Stomach (tissue), 9 donors: Measurements from ENCODE around the gene SHANK3. TPM values are rescaled to one million over a fixed set of nuclear protein-coding genes. Genes with fewer than 3 reads are reported as not detected.

Source experiments
- DNase-seq, 2 donors: peaks; one replicate each; pipeline versions ENCODE4 v3.0.0 to v3.0.0-alpha.2; 2013 to 2019
- H3K27ac ChIP-seq, 5 donors: fragments of 200-600 bp in 4 of 5; sonication (generic) in 4 of 5; one replicate each; pipeline ENCODE4 v1.5.1; 2013 to 2019; ENCODE audit warnings: mild to moderate bottlenecking in 1 of 5, moderate library complexity in 1 of 5
- H3K27me3 ChIP-seq, 3 donors: fragments of 200-600 bp; sonication (generic); one replicate each; pipeline ENCODE4 v1.5.1; 2017 to 2019; ENCODE audit warnings: mixed run types in 1 of 3
- H3K36me3 ChIP-seq, 4 donors: fragments of 200-600 bp; sonication (generic); 1 replicate in 3 of 4; 2 replicates in 1 of 4; pipeline ENCODE4 v1.5.1; 2016 to 2019
- H3K4me1 ChIP-seq, 4 donors: fragments of 200-600 bp; sonication (generic); one replicate each; pipeline ENCODE4 v1.5.1; 2016 to 2019
- H3K4me3 ChIP-seq, 4 donors: fragments of 200-600 bp; sonication (generic) in 3 of 4; one replicate each; pipeline ENCODE4 v1.5.1; 2016 to 2019; ENCODE audit warnings: mild to moderate bottlenecking in 1 of 4
- H3K9me3 ChIP-seq, 4 donors: fragments of 200-600 bp; sonication (generic); one replicate each; pipeline ENCODE4 v1.5.1; 2016 to 2019
- EP300 ChIP-seq: sonication (generic); formaldehyde crosslinking; IDR thresholded peaks from one replicate; pipeline ENCODE4 v1.6.1; 2017; ENCODE audit warnings: antibody characterized with exemption
- POLR2A ChIP-seq, 4 donors: fragments of 450-650 bp; IDR thresholded peaks; one replicate each; pipeline ENCODE4 v1.6.1; 2016; ENCODE audit warnings: antibody characterized with exemption in 4 of 4, control low read depth in 2 of 4, mild to moderate bottlenecking in 1 of 4, moderate library complexity in 1 of 4
- POLR2AphosphoS5 ChIP-seq, 3 donors: sonication (generic); formaldehyde crosslinking; IDR thresholded peaks; one replicate each; pipeline ENCODE4 v1.6.1; 2016; ENCODE audit warnings: antibody characterized with exemption in 3 of 3
- WGBS, 5 donors: extraction: QIAGEN DNeasy Blood & Tissue Kit in 3 of 5; methylation state at CpG; one replicate each; pipeline versions ENCODE4 v1.1.5 to v1.1.7; 2013 to 2018; 5-methylcytosine and 5-hydroxymethylcytosine counted together
- intact Hi-C: fragments of 100-400 bp; cut with DNase I; formaldehyde crosslinking; loops from one replicate; pipeline ENCODE4 v1.15.1; 2023; ENCODE audit warnings: low total_unique reads
- polyA plus RNA-seq, 3 donors: library from polyadenylated mRNA; stranded (reverse); fragments of 200-250 nt; gene quantifications; one replicate each; pipeline ENCODE4 v1.2.3, GENCODE V29; 2013
- total RNA-seq, 5 donors: library from RNA; depleted of rRNA; stranded (reverse); fragments of >200 nt; gene quantifications; one replicate each; pipeline versions ENCODE4 v1.1.0 to v1.2.3, GENCODE V29; 2014 to 2016
- TF ChIP-seq, protein P1 (sequence below), 7 experiments: fragments of 450-650 bp in 4 of 7; fragments of 200-600 bp in 3 of 7; sonication (generic) in 3 of 7; IDR thresholded peaks; one replicate each; pipeline ENCODE4 v1.5.1; 2016 to 2019; ENCODE audit warnings: antibody characterized with exemption in 7 of 7, control low read depth in 2 of 7, mild to moderate bottlenecking in 1 of 7
- donor health status: healthy with polysubstance abuse.
- donor health status: Bipolar disorder and iron deficiency.
- donor health status: healthy.

Gene SHANK3
- total and polyA plus RNA-seq, 8 donors = 2.5 to 31.2 (median 5.1) TPM

DNA sequence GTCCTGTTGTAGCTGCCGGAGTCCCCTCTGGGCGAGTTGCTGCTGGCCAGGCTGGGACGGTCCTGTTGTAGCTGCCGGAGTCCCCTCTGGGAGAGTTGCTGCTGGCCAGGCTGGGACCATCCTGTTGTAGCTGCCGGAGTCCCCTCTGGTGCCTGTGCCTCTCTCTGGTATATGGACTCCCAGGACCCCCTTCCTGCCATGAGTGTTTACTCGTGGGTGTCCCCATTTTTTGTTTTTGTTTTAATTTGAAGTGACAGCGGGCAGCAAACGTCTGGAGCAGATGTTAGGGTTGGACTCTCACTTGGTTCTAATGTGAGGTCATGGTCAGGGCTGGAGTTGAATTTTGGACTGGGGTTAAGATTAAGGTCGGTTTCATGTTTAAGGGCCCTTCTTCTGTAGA lies 14.2 kb downstream of the SHANK3 start:
- Histone ChIP-seq H3K27me3 (peaks cover 0 to 33% (median 4%) of the 10 kb centered on the region in 3 donors), H3K4me1 (no peaks in the 10 kb centered on the region), H3K9me3 (peaks cover 0 to 5% (median 0%) of the 10 kb centered on the region in 4 donors), H3K27ac (no peak overlapping the region), H3K4me3 (no peak overlapping the region), H3K36me3 (no peaks in the 10 kb centered on the region)
- DNase-seq = no peak
- no peak for TF ChIP-seq POLR2A (IDR thresholded peaks at IDR 0.05)
- TF ChIP-seq POLR2AphosphoS5 (IDR thresholded peaks at IDR 0.05) = no peak
- 60 to 68% (median 64%) methylated on average over 6 to 9 of the region's 9 CpGs for WGBS, 5 donors
- intact Hi-C loops = no loop called here

DNA sequence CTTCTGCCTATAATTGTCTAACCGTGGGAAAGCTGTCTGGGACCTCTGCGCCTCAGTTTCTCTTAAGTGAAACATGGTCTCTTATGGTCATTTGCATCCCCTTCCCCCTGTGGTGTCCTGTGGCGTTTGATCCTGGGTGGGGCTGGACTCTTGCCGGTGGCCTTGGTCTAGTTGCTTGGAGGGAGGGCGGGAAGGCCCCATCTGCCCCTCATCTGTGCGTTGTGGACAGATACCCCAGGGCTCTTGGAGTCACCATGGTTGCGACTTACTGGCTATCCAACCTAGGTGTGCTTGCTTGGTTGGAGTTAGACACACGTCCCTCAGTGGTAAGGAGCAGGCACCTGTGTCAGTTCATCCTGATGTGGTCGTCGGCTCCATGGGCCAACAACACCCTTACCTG lies 15.2 kb downstream of the SHANK3 start:
- WGBS, 5 donors = 78 to 88% (median 85%) methylated on average over 7 to 10 of the region's 10 CpGs
- peak in 1 of 2 donors; percentile 8 for DNase-seq
- H3K36me3 ChIP-seq = no peaks in the 10 kb centered on the region
- H3K9me3 ChIP-seq = peaks cover 0 to 9% (median 0%) of the 10 kb centered on the region in 4 donors
- no peak overlapping the region for H3K4me3 ChIP-seq
- TF ChIP-seq POLR2AphosphoS5 (IDR thresholded peaks at IDR 0.05) (no peak), POLR2A (IDR thresholded peaks at IDR 0.05) (no peak), EP300 (no peak)
- TF ChIP-seq, protein P1, sequence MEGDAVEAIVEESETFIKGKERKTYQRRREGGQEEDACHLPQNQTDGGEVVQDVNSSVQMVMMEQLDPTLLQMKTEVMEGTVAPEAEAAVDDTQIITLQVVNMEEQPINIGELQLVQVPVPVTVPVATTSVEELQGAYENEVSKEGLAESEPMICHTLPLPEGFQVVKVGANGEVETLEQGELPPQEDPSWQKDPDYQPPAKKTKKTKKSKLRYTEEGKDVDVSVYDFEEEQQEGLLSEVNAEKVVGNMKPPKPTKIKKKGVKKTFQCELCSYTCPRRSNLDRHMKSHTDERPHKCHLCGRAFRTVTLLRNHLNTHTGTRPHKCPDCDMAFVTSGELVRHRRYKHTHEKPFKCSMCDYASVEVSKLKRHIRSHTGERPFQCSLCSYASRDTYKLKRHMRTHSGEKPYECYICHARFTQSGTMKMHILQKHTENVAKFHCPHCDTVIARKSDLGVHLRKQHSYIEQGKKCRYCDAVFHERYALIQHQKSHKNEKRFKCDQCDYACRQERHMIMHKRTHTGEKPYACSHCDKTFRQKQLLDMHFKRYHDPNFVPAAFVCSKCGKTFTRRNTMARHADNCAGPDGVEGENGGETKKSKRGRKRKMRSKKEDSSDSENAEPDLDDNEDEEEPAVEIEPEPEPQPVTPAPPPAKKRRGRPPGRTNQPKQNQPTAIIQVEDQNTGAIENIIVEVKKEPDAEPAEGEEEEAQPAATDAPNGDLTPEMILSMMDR (IDR thresholded peaks at IDR 0.05) = no peak
- H3K27ac ChIP-seq = no peak overlapping the region
- peaks cover 0 to 33% (median 4%) of the 10 kb centered on the region in 3 donors for H3K27me3 ChIP-seq
- intact Hi-C loops = no loop called here
- no peaks in the 10 kb centered on the region for H3K4me1 ChIP-seq

DNA sequence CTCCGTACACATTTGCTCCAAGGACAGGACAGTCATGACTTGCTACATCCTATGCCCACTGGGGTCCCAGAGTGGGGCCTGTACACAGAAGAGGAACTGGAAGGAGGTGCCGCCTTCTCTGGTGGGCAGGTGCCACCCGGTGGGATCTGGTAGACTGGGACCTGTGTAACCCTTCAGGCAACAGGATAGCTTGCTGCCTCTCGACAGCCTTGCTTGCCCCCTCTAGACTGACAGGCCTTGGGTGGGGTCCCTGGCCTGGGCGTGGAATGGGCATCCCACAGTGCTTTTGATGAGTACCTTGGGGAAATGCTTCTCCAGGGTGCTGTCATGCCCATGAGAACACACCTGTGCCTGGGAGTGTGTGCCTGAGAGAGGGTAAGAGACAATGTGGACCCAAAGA lies 15.8 kb downstream of the SHANK3 start:
- H3K27me3 ChIP-seq = peaks cover 0 to 33% (median 4%) of the 10 kb centered on the region in 3 donors
- H3K9me3 ChIP-seq = peaks cover 0 to 9% (median 0%) of the 10 kb centered on the region in 4 donors
- 70 to 90% (median 87%) methylated on average over 5 of the region's 5 CpGs for WGBS, 5 donors
- H3K27ac ChIP-seq = no peak overlapping the region
- DNase-seq = peak in 1 of 2 donors; percentile 16
- H3K4me3 ChIP-seq = no peak overlapping the region
- H3K4me1 ChIP-seq = no peaks in the 10 kb centered on the region
- no peaks in the 10 kb centered on the region for H3K36me3 ChIP-seq
- TF ChIP-seq POLR2AphosphoS5 (IDR thresholded peaks at IDR 0.05) = no peak
- TF ChIP-seq EP300 = no peak
- TF ChIP-seq, protein P1 (IDR thresholded peaks at IDR 0.05) = no peak
- TF ChIP-seq POLR2A (IDR thresholded peaks at IDR 0.05) = no peak
- intact Hi-C loops = no loop called here

DNA sequence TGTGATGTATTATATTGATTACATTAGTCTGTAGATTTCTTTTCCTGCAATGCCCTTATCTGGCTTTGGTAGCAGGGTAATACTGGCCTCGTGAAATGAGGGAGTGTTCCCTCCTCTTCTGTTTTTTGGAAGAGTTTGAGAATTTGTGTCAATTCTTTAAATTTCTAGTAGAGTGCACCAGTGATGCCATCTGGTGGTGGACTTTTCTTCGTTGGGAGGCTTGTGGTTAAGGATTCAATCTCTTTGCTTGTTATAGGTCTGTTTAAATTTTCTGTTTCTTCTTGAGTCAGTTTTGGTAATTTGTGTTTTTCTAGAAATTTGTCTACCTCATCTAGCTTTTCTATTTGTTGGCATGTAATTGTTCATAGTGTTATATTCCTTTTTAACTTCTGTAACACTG lies 18.9 kb downstream of the SHANK3 start:
- Histone ChIP-seq H3K36me3 (no peaks in the 10 kb centered on the region), H3K4me1 (peaks cover 0 to 8% (median 2%) of the 10 kb centered on the region in 4 donors), H3K9me3 (peaks cover 0 to 9% (median 0%) of the 10 kb centered on the region in 4 donors), H3K4me3 (no peak overlapping the region), H3K27me3 (peaks cover 0 to 23% (median 0%) of the 10 kb centered on the region in 3 donors), H3K27ac (no peak overlapping the region)
- intact Hi-C loops = no loop called here
- WGBS, 5 donors = 15 to 22% (median 21%) methylated on average over 2 of the region's 2 CpGs
- TF ChIP-seq, protein P1 (IDR thresholded peaks at IDR 0.05) = peak in 3 of 7 experiments; percentile 23 to 47 (median 32)
- no peak for TF ChIP-seq POLR2A (IDR thresholded peaks at IDR 0.05)
- peak in 1 of 2 donors; percentile 41 for DNase-seq

DNA sequence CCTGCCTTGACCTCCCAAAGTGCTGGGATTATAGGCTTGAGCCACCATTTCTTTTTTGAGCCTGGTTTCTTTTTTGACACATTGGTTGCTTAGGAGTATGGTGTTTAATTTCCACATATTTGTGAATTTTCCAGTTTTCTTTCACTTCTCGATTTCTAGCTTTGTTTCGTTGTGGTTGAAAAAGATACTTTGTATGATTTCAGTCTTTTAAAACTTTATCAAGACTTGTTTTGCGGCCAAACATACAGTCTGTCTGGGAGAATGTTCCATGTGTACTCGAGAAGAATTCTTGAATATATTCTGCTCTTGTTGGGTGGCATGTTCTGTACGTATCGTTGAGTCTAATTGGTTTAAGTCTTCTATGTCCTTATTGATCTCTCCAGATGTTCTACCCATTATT lies 20.8 kb downstream of the SHANK3 start:
- 79 to 87% (median 85%) methylated on average over 6 of the region's 6 CpGs for WGBS, 5 donors
- DNase-seq = no peak
- TF ChIP-seq POLR2A (IDR thresholded peaks at IDR 0.05) = no peak
- TF ChIP-seq, protein P1 (IDR thresholded peaks at IDR 0.05) = no peak
- TF ChIP-seq POLR2AphosphoS5 (IDR thresholded peaks at IDR 0.05) = no peak
- no peak for TF ChIP-seq EP300
- Histone ChIP-seq H3K9me3 (peaks cover 0 to 9% (median 0%) of the 10 kb centered on the region in 4 donors), H3K27ac (no peak overlapping the region), H3K4me3 (no peak overlapping the region), H3K36me3 (no peaks in the 10 kb centered on the region), H3K27me3 (peaks cover 0 to 19% (median 0%) of the 10 kb centered on the region in 3 donors), H3K4me1 (peaks cover 12 to 25% (median 17%) of the 10 kb centered on the region in 4 donors)
- intact Hi-C loops = no loop called here
